HG03159 (cell line): Measurements from ENCODE around the gene TTLL5.
A peak's percentile ranks its signal among the peaks of the same experiment; 100 is the strongest.

Experiments used
- ATAC-seq: cut with Tn5 transposase; IDR thresholded peaks from one replicate; pipeline ENCODE4 v1.9.1; 2021; ENCODE audit warnings: mild to moderate bottlenecking, moderate library complexity; ENCODE audit not compliant: unreplicated experiment

The TTLL5 gene

GRCh38 chr14:75941030-75941429 is 280.0 kb downstream of the TTLL5 start:
- no peak for ATAC-seq

GRCh38 chr14:75944607-75945241 is 283.7 kb downstream of the TTLL5 start:
- ATAC-seq, result no peak

- no peak for ATAC-seq
These were observed 285.7 kb downstream of the TTLL5 start for GRCh38 chr14:75946785-75947184.

DNA sequence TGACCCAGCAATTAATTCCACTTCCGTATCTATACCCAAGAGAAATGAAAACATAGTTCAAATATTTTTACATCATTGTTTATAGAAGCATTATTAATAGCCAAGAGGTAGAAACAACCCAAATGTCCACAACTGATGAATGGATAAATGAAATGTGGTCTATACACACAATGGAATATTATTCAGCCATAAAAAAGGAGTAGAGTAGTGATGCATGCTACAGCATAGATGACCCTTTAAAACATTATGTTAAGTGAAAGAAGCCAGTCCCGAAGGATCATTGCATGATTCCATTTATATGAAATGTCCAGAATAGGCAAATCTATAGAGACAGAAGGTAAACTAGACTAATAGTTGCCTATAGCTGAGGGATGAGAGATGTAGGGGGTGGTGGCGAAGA is 291.4 kb downstream of the TTLL5 start:
- ATAC-seq, result no peak

DNA sequence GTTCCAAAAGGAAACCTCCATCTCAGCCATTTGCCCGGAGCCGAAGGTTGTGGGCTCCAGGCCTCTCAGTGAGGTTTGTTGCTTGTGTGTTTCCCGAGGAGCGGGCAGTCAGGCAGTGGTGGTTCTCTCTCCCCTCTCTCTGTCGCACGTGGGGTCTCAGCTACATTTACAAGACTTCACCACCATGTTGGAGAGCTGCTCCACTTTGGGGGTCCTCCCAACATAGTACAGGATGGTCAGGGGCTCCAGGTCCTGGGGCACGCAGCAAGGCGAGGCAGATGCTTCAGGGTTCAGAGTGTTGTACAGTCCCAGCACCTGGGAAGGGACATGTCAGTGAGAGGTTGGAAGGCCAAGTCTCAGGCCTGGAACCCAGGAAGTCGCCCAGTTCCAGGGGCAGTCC is 298.0 kb downstream of the TTLL5 start:
- no peak for ATAC-seq

- ATAC-seq, result peak; percentile 85
These were observed 299.2 kb downstream of the TTLL5 start for GRCh38 chr14:75960231-75960630.

- ATAC-seq, result no peak
These were observed 300.6 kb downstream of the TTLL5 start for GRCh38 chr14:75961662-75962061.

DNA sequence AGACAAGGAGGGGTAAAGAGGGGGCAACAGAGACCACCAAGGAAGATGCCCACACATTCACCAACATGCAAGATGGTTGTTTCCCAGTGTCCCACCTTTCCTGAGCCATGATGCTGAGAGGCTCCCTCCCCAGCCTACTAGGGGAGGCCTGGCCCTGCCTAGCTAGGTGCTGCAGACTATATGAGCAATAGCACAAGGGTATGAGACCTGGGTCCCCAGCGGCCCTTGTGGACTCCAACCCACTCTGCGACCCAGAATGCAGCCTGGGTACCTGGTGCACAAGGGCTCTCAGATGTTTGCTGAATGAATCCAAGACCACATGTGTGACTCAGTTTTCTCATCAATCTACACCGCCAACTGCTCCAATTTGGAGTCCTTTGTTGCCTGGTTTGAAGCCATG is 306.8 kb downstream of the TTLL5 start:
- no peak for ATAC-seq

DNA sequence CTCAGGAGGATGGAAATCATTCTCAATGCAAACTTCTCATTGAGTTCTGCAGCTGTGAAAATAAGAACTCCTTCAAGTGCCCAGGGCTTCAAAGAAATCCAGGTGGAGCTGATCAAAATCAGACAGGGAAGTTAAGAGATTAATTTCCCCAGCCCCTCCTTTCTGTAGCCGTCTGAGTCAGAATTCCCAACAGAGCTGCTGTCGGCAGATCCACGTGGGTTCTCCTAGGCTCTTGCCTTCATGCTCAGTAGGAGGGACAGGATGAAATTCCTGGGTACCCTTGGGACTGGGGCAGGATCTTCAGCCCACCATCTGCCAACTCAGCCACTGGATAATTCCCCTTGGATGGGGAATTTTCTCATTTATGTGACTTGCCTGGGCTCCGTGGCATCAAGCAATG is 307.4 kb downstream of the TTLL5 start:
- no peak for ATAC-seq

GRCh38 chr14:75969126-75969525 is 308.1 kb downstream of the TTLL5 start:
- ATAC-seq, result no peak

GRCh38 chr14:75969891-75970290 is 308.8 kb downstream of the TTLL5 start:
- ATAC-seq, result no peak

- ATAC-seq, result no peak
These were observed 309.9 kb downstream of the TTLL5 start for GRCh38 chr14:75970989-75971388.

DNA sequence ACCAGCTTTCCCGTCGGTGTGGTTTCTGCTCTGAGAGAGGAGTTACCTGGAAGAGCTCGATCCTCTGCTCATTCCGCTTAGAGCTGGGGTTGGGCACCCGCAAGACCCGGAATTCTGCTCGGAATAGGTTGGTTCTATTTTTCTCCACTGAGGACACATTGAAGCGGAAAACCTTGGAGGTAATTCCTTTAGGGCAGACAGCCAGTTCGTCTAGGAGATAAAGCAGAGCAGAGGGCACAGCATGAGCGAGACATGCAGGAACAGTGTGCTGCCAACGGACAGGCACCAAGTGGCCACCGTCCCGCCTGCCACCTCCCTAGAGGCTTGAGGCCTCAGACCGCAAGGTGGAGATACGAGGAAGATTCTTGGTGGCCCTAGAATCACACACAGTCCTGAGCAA is 310.5 kb downstream of the TTLL5 start:
- no peak for ATAC-seq

- no peak for ATAC-seq
These were observed 311.9 kb downstream of the TTLL5 start for GRCh38 chr14:75972801-75973421.

GRCh38 chr14:75976826-75977581 is 316.0 kb downstream of the TTLL5 start:
- no peak for ATAC-seq

- ATAC-seq, result no peak
These were observed 316.5 kb downstream of the TTLL5 start for GRCh38 chr14:75977582-75977943.

GRCh38 chr14:75978249-75978731 is 317.2 kb downstream of the TTLL5 start:
- ATAC-seq, result no peak

- no peak for ATAC-seq
These were observed 318.1 kb downstream of the TTLL5 start for GRCh38 chr14:75979071-75979571.

GRCh38 chr14:75979648-75980565 is 318.9 kb downstream of the TTLL5 start:
- no peak for ATAC-seq

GRCh38 chr14:75980856-75981255 is 319.8 kb downstream of the TTLL5 start:
- ATAC-seq, result no peak
